ENCODE results near the gene TDP2.
"Not testable (repeated sequence)": the region's sequence is repeated elsewhere in the genome, so short reads cannot be mapped to it uniquely, and the experiment has no call there.

TDP2 gene

GRCh38 chr6:24666641-24667377, at the start of gene TDP2, which contains the start of gene ACOT13:
Gene TDP2, minus strand, starts transcription at chr6:24666899. Its CDS starts 37 bp downstream, at chr6:24666862.
Gene ACOT13, plus strand, starts transcription at chr6:24667077. Its CDS starts 187 bp downstream, at chr6:24667264.
- peak; percentile 88 to 95 for DNase-seq

GRCh38 chr6:24710519-24711303, 44.0 kb upstream of the TDP2 start:
- DNase-seq: no peak

GRCh38 chr6:24709014-24709711, 42.5 kb upstream of the TDP2 start:
- no peak for DNase-seq

GRCh38 chr6:24708612-24709011, 41.9 kb upstream of the TDP2 start:
- DNase-seq: no peak

GRCh38 chr6:24704468-24704867, 37.8 kb upstream of the TDP2 start:
- no peak for DNase-seq

- DNase-seq: no peak
Measured at GRCh38 chr6:24702720-24703282, 36.1 kb upstream of the TDP2 start.

GRCh38 chr6:24699521-24700359, 33.0 kb upstream of the TDP2 start:
- no peak for DNase-seq

GRCh38 chr6:24696097-24696496, 29.4 kb upstream of the TDP2 start:
- DNase-seq: no peak

GRCh38 chr6:24695635-24696034, 28.9 kb upstream of the TDP2 start:
- DNase-seq: not testable (repeated sequence)

GRCh38 chr6:24694198-24694597, 27.5 kb upstream of the TDP2 start:
- DNase-seq: no peak

GRCh38 chr6:24692848-24693592, 26.3 kb upstream of the TDP2 start:
- DNase-seq: no peak

- DNase-seq: no peak
Measured at GRCh38 chr6:24692415-24692814, 25.7 kb upstream of the TDP2 start.

- no peak for DNase-seq
Measured at GRCh38 chr6:24692003-24692402, 25.3 kb upstream of the TDP2 start.

- no peak for DNase-seq
Measured at GRCh38 chr6:24691550-24691949, 24.9 kb upstream of the TDP2 start.

- no peak for DNase-seq
Measured at GRCh38 chr6:24690593-24690992, 23.9 kb upstream of the TDP2 start.

GRCh38 chr6:24689964-24690363, 23.3 kb upstream of the TDP2 start:
- no peak for DNase-seq

- DNase-seq: no peak
Measured at GRCh38 chr6:24686946-24687345, 20.2 kb upstream of the TDP2 start.

GRCh38 chr6:24686408-24686807, 19.7 kb upstream of the TDP2 start:
- DNase-seq: no peak

- DNase-seq: no peak
Measured at GRCh38 chr6:24683297-24684296, 16.9 kb upstream of the TDP2 start.

GRCh38 chr6:24680582-24680981, 13.9 kb upstream of the TDP2 start:
- no peak for DNase-seq

Data from NCI-H187 (cell line).